NCI-H774 (cell line): ENCODE measurements around the gene STIM2.

Source experiments
- DNase-seq: peaks from one replicate; lab custom pipeline; 2025; lab: John Stamatoyannopoulos, UW

STIM2 gene

GRCh38 chr4:26953770-26954423 lies 93.3 kb downstream of the STIM2 start:
- DNase-seq = no peak

GRCh38 chr4:26955241-26955640 lies 94.6 kb downstream of the STIM2 start:
- DNase-seq = no peak

GRCh38 chr4:26958925-26959653 lies 98.4 kb downstream of the STIM2 start:
- DNase-seq = no peak

GRCh38 chr4:26959654-26960047 lies 99.0 kb downstream of the STIM2 start:
- no peak for DNase-seq

- no peak for DNase-seq
Observed at GRCh38 chr4:26962720-26963119, 102.1 kb downstream of the STIM2 start.

- DNase-seq = no peak
Observed at GRCh38 chr4:26964512-26964911, 103.9 kb downstream of the STIM2 start.

GRCh38 chr4:26964994-26965393 lies 104.4 kb downstream of the STIM2 start:
- no peak for DNase-seq

GRCh38 chr4:26975464-26976181 lies 115.0 kb downstream of the STIM2 start:
- DNase-seq = peak; percentile 78

- no peak for DNase-seq
Observed at GRCh38 chr4:26978387-26979053, 117.9 kb downstream of the STIM2 start.

GRCh38 chr4:26984896-26985295 lies 124.3 kb downstream of the STIM2 start:
- DNase-seq = no peak

- no peak for DNase-seq
Observed at GRCh38 chr4:26985873-26986272, 125.2 kb downstream of the STIM2 start.

GRCh38 chr4:26987191-26987590 lies 126.5 kb downstream of the STIM2 start:
- no peak for DNase-seq

- no peak for DNase-seq
Observed at GRCh38 chr4:26991057-26991456, 130.4 kb downstream of the STIM2 start.

GRCh38 chr4:26992657-26993361 lies 132.2 kb downstream of the STIM2 start:
- no peak for DNase-seq

- DNase-seq = no peak
Observed at GRCh38 chr4:26993539-26993938, 132.9 kb downstream of the STIM2 start.

GRCh38 chr4:26993967-26994366 lies 133.3 kb downstream of the STIM2 start:
- no peak for DNase-seq

GRCh38 chr4:26995316-26995715 lies 134.7 kb downstream of the STIM2 start:
- DNase-seq = no peak

- DNase-seq = no peak
Observed at GRCh38 chr4:26996745-26997144, 136.1 kb downstream of the STIM2 start.

GRCh38 chr4:26999689-27000088 lies 139.0 kb downstream of the STIM2 start:
- DNase-seq = no peak

GRCh38 chr4:27000122-27000521 lies 139.5 kb downstream of the STIM2 start:
- no peak for DNase-seq

GRCh38 chr4:27000820-27001219 lies 140.2 kb downstream of the STIM2 start:
- no peak for DNase-seq
